ENCODE results near the gene HINFP. TPM values are rescaled to one million over a fixed set of nuclear protein-coding genes. Genes with fewer than 3 reads are reported as not detected.

Gene HINFP
- total RNA-seq, 4 donors from 2014 or later = 28.1 to 67.9 (median 49.0) TPM

DNA sequence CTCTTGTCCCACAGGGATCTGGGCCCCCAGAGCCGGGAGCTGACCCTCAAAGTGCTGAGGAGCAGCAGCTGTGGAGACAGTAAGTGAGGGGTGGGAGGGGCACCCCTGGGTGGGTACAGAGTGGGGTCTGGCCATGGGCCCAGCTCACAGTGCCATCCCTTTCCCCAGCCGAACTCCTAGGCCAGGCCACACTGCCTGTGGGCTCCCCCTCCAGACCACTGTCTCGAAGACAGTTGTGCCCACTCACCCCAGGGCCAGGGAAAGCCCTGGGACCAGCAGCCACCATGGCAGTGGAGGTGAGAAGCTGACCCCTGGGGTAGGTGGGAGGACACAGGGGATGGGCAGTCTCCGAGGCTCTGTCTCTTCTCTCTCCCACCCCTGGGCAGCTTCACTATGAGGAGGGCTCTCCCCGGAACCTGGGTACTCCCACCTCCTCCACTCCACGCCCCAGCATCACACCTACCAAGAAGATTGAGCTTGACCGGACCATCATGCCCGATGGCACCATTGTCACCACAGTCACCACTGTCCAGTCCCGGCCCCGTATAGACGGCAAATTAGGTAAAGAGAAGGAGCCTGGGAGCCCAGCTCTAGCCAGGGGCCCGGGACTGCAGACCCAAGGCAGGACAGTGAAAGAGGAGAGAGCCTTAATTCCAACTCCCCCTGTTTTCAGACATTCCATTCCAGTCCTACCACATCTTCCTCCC is 8.9 kb upstream of the HINFP start:
- H3K36me3 ChIP-seq = peaks cover 0 to 68% (median 0%) of the 10 kb centered on the region in 3 donors

DNA sequence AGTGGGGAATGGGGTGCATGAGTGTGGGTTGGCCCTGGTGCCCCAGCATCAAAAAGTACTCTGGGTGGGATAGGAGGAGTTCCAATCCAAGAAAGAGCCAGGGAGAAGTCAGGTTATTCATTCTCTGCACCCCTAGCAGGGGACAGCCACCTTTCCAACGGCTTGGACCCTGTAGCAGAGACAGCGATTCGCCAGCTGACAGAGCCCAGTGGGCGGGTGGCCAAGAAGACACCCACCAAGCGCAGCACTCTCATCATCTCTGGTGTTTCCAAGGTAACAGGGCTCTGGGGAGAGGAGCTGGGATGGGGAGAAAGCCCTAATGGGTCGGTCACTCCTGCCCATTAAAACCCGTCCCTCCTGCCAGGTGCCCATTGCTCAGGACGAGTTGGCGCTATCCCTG is 7.7 kb upstream of the HINFP start:
- no peak for TF ChIP-seq POLR2A (IDR thresholded peaks at IDR 0.05)
- TF ChIP-seq, protein P1, sequence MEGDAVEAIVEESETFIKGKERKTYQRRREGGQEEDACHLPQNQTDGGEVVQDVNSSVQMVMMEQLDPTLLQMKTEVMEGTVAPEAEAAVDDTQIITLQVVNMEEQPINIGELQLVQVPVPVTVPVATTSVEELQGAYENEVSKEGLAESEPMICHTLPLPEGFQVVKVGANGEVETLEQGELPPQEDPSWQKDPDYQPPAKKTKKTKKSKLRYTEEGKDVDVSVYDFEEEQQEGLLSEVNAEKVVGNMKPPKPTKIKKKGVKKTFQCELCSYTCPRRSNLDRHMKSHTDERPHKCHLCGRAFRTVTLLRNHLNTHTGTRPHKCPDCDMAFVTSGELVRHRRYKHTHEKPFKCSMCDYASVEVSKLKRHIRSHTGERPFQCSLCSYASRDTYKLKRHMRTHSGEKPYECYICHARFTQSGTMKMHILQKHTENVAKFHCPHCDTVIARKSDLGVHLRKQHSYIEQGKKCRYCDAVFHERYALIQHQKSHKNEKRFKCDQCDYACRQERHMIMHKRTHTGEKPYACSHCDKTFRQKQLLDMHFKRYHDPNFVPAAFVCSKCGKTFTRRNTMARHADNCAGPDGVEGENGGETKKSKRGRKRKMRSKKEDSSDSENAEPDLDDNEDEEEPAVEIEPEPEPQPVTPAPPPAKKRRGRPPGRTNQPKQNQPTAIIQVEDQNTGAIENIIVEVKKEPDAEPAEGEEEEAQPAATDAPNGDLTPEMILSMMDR (IDR thresholded peaks at IDR 0.05) = no peak
- Histone ChIP-seq H3K36me3 (peaks cover 0 to 74% (median 0%) of the 10 kb centered on the region in 3 donors), H3K27ac (no peak overlapping the region), H3K4me3 (no peak overlapping the region), H3K4me1 (peaks cover 0 to 21% (median 5%) of the 10 kb centered on the region in 4 donors), H3K9me3 (no peaks in the 10 kb centered on the region), H3K27me3 (no peaks in the 10 kb centered on the region)
- DNase-seq = no peak

More for the DNA sequence above, 8.9 kb upstream of the HINFP start:
- H3K27me3 ChIP-seq = no peaks in the 10 kb centered on the region
- DNase-seq = no peak
- H3K4me3 ChIP-seq = no peak overlapping the region
- no peak overlapping the region for H3K27ac ChIP-seq
- H3K4me1 ChIP-seq = peaks cover 5 to 27% (median 8%) of the 10 kb centered on the region in 4 donors
- H3K9me3 ChIP-seq = no peaks in the 10 kb centered on the region
- TF ChIP-seq, protein P1 (IDR thresholded peaks at IDR 0.05) = no peak
- TF ChIP-seq POLR2A (IDR thresholded peaks at IDR 0.05) = no peak

GRCh38 chr11:119114351-119114750 is 7.0 kb upstream of the HINFP start:
- no peaks in the 10 kb centered on the region for H3K27me3 ChIP-seq
- no peaks in the 10 kb centered on the region for H3K9me3 ChIP-seq
- H3K4me1 ChIP-seq = peaks cover 0 to 15% (median 0%) of the 10 kb centered on the region in 4 donors
- H3K4me3 ChIP-seq = no peak overlapping the region
- peak overlapping the region in 1 of 4 donors; percentile 12 for H3K27ac ChIP-seq
- TF ChIP-seq, protein P1 (IDR thresholded peaks at IDR 0.05) = no peak
- no peak for TF ChIP-seq POLR2A (IDR thresholded peaks at IDR 0.05)
- peaks cover 0 to 74% (median 0%) of the 10 kb centered on the region in 3 donors for H3K36me3 ChIP-seq
- no peak for DNase-seq

GRCh38 chr11:119115484-119116234 is 5.7 kb upstream of the HINFP start:
- no peaks in the 10 kb centered on the region for H3K27me3 ChIP-seq
- no peak for DNase-seq
- TF ChIP-seq, protein P1 (IDR thresholded peaks at IDR 0.05) = no peak
- TF ChIP-seq POLR2A (IDR thresholded peaks at IDR 0.05) = no peak
- peak overlapping the region; percentile 28 to 67 (median 48) for H3K27ac ChIP-seq
- H3K4me1 ChIP-seq = peaks cover 0 to 2% (median 0%) of the 10 kb centered on the region in 4 donors
- H3K4me3 ChIP-seq = no peak overlapping the region
- peaks cover 0 to 67% (median 0%) of the 10 kb centered on the region in 3 donors for H3K36me3 ChIP-seq
- H3K9me3 ChIP-seq = no peaks in the 10 kb centered on the region

GRCh38 chr11:119116235-119116594 is 5.2 kb upstream of the HINFP start:
- H3K4me3 ChIP-seq = no peak overlapping the region
- H3K9me3 ChIP-seq = no peaks in the 10 kb centered on the region
- DNase-seq = no peak
- H3K27ac ChIP-seq = peak overlapping the region; percentile 28 to 67 (median 48)
- no peaks in the 10 kb centered on the region for H3K27me3 ChIP-seq
- TF ChIP-seq POLR2A (IDR thresholded peaks at IDR 0.05) = no peak
- TF ChIP-seq, protein P1 (IDR thresholded peaks at IDR 0.05) = no peak
- no peaks in the 10 kb centered on the region for H3K4me1 ChIP-seq
- peaks cover 0 to 62% (median 0%) of the 10 kb centered on the region in 3 donors for H3K36me3 ChIP-seq

Data from Peyer's patch (tissue), 4 donors.